Kidney glomerular epithelial cell (primary cell): ENCODE data around the gene PLPPR1.
"Not testable (repeated sequence)": the region's sequence is repeated elsewhere in the genome, so short reads cannot be mapped to it uniquely, and the experiment has no call there.

Experiments used
- DNase-seq: peaks from one replicate; lab custom pipeline; 2025; lab: John Stamatoyannopoulos, UW

Gene PLPPR1

DNA sequence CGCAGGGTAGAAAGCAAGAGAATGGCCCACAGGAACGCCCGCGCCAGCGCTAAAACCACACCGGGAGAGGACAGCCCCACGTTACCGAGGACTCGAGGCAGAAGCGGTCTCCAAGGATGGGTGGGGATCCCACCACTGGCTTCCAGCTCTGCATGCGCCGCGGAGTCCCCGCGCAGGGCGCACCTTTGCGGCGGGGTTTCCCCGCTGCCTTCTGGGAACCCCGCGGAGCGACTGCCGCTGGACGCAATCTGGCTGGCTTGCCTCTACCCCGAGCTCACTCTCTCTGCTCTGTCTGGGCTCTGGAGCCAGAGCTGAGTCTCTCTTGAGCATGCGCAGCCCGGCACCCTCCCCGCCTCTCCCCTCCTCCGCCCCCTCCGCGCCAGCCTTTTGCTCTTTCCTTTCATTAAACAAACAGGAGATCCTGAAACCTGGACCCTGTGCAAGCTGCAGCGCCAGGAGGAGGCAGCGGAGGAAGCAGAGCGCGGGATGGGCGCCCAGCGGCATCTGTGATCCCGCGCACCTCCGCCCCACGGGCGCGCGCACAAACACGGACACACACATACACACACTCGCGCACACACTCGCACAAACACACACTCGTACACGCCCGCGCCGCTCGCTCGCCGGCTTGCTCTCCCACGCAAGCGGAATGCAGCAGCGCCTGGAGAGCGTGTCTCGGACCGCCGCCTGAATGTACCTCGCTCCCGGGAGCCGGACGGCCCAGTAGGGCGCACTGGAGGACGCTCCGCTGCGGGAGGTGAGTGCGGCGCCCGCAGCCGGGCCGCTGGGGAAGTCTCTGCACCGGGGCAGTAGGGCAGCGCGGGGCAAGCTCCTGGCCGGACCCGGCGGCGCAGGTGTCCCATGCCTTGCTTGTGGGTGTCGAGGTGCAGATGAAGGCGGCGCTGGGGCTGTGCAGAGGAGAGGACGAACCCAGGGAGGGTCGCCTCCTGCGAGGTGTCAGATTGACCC lies at the start of gene PLPPR1:
PLPPR1 (plus strand) TSS at position 382 of the 969 bp plus-strand sequence.
- peak; percentile 33 for DNase-seq

DNA sequence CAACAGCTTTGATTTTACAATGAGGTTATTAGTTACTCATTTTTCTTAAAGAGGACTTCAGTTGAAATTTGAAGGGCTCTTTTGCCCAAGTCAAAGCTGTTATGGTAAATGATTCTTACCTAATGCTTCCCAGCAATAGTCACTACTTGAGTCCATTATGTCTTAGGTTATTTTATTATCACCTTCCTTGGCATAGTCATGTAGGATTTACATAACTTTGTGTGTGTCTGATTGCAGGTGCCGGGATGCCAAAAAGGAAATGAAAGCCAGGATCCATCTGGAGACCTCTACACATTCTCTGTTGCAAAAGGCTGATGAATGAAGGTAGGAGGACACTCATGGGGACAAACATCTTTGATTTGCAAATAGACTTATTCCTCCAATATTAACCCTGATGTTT lies 38.8 kb upstream of the PLPPR1 start:
- no peak for DNase-seq

DNA sequence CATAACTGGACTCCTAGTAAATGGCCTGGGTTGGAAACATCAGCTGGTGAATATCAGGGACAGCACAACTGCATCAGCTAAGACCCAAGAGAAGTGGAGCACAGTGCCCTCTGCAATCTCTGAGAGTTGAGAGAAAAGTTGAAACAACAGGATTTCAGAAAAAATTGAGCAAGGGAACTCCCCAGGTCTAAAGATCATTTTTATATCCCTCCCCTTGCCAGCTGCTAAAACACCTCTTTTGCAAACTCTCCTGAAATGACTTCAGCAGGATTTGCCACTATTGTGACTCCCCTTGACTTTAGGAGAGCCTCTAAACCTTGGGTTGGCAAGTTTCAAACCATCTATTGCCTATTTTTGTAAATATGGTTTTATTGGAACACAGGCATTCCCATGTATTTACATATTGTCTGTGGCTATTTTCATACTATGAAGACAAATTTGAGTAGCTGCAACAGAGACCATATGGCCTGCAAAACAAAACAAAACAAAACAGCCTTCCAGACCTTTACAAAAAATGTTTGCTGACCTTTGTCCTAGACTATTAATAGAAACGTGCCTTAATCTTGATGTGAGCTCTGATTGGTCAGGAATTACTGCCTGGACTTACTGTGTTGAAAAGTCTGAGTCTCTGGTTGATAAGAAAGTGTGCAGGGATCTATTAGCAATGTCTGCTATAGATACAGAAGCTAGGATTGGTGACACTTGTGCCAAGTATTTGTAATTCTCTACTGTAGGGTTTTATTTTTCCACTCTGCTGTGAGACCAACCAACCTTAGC lies 37.7 kb upstream of the PLPPR1 start:
- no peak for DNase-seq

DNA sequence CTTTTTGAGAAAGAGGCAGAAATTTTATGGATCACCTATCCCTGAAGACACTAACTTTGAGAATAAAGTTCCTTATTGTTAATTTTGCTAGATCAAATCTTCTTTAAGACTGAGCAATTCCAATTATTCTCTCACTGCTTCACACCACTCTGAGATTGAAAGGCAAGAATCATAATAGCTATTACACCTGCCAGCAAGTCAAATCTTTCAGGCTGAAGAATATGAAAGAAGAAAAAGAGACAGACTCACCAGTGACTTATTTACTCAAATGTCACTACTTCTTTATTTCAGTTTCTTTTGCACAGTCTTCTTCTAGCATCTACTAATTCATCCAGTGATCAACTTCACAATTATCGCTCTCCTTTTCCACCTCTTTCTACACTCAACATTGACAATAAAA lies 35.9 kb upstream of the PLPPR1 start:
- DNase-seq = no peak

DNA sequence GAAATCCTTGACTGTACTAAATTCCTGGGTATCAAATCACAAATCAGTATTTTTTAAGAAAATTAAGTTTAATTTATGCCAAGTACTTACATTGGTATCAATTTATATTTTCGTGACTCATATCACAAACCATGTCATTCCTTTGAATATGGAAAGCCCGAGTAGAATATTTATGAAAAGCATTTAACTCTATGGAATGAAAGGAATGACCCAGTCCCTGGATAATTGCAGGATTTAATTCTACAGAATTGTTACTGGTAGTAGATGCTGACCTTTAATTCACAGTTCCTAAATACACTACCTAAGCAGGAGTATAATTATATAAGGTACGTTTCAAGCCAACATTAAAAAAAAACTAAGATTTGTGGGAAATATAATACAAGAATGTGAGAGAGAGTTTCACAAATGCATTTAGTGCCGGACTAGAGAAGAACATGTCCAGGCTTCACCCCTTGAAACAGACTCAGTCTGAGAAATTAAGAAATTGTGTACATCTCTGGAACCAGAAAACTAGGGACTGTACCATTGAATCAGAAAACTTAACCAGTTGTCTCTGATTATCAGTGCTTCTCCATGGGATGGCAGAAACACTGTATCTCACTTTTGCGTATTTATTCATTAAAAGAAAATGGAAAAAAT lies 28.5 kb upstream of the PLPPR1 start:
- DNase-seq = no peak

DNA sequence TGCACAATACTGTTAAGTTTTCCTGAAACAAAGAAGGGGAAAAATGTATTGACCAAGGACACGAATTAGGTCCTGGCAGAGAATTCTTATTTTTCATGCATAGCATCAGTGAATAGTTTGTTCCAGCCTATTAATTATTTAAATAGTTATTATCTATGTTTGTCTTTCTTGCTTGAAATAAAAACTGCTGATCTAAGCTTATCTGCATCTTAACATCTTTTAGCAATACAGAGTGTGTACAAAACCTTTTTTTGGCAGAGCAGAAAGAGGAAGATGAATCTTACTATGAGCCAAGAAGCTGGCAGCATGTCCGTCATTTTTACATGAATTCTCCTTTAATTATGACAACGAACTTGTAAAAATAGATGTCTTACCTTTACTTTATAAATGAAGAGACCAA lies 23.3 kb upstream of the PLPPR1 start:
- no peak for DNase-seq

DNA sequence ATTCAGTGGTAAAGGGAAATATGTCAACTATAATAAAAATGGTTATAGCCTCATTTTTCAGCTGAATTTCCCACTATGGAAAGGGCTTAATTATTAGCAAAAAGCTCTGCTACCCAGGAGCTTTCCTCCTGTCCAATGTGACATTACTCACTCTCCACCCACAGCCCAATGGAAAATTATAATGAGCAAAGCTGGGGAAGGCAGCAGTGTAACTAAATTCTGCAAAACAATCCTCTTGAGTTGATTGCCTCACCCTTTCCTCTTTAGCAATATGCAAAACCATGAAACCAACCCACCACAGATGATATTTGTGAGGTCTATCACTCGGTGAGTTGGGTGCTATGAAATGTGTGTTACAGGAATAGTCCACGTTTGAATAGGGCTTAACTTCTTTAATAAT lies 14.0 kb upstream of the PLPPR1 start:
- no peak for DNase-seq

DNA sequence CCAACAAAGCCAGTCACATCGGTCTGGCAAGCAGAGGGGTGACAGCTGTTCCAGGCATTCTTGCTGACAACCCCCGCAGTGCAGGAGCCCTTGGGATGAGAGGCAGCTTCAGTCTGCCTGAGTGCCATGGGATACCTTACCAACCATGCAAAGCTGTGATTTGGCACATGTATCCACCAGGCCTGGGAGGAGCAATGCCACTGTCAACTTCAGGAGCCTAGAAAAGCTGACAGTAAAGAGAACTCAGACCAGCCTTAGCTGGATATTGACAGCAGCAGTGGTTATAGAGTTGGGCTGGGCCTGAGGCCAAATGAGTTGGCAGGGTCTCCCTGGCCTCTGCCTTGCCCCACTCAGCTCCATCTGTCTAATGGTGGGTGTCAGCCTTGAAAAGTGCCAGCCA lies 10.1 kb upstream of the PLPPR1 start:
- DNase-seq = no peak

DNA sequence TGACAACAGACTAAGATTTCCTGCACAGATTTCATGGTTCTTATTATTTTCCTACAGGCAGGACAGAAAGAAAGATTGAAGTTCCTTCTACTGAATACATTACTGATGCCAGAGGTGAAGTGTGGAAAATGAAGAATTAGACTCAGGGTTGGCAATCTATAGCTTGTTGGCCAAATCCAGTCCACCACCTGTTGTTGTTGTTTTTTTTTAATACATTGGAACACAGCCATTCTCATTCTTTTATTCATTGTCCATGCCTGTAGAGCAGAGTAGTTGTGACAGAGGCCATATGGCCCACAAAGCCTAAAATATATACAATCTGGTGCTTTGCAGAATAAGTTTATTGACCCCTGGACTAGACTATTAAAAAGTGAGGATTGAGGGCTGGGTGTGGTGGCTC lies 5.8 kb upstream of the PLPPR1 start:
- no peak for DNase-seq

DNA sequence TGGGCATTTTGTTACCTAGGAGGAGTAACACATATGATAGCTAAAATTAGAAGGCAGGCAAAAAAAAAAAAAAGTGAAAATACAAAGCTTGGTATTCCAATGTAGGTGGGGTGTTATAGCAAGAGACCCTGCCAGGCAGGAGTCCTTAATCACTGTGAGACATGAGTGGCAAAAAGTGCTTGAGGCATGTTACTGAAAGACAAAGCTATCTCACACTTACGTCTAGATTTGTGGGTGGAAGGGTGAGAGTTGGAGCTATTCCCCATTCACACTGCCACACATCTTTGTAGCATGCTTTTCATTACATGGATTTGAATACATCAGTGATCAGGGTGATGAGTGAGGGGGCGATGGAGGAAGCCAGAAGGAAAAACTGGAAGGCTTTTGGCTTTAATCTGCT lies 2.6 kb upstream of the PLPPR1 start:
- no peak for DNase-seq

DNA sequence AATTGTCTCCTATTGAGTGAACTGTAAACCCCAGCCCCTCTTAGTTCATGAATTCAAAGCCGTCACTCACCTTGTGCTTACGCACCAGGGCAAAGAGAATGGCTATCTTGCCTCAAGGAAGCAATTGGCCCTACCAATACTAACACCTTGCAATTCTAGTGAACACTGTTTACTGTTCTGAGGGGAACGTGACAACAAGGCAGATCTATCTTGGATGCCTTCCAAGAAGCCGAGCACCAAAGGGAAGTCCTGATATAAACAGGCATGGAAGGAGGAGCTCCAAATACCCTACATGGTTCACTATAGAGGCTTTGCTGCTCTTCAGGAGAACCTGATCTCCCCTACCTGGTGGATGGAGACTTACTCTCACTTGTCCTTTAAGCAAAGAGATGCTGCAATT lies 1.7 kb upstream of the PLPPR1 start:
- DNase-seq = no peak

DNA sequence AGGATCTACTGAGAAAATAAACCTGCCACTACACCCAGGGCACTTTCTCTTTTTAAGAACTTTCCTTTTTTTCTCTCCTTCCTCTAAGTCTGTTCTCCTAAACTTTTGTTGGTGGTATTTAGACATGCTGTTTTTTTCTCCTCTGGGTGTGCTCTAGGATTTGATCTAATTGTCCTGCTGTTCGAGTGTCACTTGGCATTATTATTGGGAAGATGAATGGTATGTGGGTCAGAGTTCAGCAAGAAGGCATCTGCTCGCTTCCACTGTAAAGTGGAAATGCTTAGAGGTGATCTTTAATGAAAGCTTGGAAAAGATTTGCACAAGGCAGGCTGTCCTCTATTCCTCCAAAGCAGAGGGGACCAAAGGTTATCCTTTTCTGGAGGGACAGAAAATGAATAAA lies 1.3 kb upstream of the PLPPR1 start:
- no peak for DNase-seq

DNA sequence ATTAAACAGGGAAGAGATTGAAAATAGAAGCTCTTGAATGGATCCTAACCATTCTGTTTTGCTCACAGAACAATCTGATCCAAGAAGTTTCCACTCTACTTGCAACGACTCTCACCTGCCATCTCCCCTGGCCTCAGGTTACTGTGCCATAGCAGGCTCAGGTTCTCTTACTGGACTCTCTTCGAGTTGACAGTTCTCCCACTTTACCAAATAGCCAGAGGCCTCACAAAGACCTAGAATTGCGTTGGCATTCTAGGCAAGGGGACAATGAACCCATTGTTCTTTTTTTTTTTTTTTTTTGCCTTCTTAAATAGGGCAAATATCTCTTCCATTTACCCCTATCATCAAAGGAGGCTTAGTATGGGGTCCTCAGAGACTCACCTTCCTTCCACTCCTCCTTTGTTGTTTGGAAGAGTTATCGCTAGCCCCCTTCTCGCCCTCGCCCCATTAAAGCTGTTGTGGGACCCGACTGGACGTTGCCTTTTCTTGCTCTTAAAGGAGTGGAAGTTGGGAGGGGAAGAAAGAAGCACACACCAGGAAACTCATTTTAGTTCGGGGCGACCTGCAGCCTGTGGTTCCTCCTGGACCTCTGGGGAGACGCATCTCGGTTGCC lies 688 bp upstream of the PLPPR1 start:
- DNase-seq = no peak

DNA sequence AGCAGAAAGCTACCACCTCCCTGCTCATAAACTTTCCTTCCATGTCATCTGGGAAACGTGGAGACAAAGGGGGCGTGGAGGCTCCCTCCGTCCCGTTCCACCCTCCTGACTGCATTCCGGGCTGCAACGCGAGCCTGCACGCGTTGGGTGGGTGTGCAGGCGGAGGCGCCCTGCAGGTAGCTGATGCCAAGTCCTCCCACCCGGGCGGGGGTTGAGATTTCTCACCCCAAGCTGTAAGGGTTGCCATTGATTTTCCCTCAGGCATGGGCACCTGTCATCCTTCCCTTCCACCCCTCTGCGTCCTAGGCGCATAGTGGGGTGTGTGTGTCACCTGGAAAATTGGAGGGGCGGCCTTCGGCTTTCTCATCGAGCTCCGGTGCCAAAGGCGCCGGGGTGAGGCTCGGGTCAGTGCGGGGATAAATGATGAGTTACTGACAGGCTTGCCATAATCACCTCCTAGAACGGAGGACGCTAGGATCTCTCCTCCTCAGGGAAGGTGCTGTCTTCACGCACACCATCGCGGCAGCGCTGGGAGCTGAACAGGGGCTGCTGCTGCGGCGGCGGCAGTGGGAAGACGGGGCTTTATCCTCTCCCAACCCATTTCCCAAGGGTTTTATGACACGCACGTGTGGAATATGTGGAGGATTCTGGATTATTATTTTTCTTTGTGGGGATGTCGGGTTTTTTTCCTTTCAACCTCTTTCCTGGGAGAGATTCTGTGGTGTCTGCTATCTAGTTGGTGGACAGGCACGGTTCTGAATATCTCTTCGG lies 973 bp downstream of the PLPPR1 start:
- no peak for DNase-seq

DNA sequence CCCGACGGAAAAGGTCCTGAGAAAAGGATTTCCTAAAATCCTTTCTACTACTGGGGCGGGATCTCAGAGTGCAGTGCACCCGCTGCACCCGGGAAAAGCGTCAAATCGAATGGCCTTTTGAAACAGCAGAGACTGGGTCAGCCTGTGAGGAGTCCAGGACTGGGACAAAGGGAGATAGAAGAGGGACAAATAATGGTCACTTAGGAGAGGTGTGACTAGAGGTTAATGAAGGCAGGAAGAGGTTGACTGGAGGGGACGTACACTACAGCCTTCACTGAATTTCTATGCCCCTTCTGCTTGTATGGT lies 1.5 kb downstream of the PLPPR1 start:
- no peak for DNase-seq

DNA sequence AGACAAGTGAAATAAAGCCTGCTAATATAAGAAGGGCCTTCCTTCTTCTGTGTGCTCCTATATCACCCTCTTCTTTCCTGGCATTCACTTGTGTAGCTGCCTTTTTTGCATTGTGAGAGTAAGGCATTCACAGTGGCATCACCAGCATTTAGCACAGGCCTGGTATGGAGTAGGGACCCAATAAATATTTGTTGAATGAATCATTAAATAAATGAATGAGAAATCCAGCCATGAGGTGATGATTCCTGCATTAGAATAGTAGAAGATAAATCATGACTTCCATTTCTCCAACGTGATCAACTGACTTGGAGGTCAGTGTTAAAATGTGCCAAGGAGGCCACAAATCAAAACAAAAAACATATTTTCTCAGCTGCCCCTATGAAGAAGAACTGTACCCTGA lies 3.9 kb downstream of the PLPPR1 start:
- DNase-seq = no peak

DNA sequence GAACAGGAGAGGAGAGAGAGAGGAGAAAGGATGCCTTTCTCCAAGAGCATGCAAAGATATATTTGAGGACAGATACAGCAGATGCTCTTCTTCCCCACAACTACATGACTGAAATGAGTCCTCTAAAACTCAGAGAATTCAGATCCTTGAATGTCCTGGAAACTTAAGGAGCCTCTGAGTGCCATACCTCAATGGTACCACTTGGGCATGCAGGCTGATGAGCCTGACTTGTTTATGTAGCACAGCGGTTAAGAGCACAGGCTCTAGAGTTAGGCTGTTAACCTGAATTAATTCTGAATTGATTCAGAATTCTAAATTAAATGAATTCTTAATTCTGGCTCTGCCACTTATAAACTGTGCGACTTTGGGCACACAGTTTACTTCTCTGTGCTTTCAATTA lies 5.7 kb downstream of the PLPPR1 start:
- DNase-seq = no peak

DNA sequence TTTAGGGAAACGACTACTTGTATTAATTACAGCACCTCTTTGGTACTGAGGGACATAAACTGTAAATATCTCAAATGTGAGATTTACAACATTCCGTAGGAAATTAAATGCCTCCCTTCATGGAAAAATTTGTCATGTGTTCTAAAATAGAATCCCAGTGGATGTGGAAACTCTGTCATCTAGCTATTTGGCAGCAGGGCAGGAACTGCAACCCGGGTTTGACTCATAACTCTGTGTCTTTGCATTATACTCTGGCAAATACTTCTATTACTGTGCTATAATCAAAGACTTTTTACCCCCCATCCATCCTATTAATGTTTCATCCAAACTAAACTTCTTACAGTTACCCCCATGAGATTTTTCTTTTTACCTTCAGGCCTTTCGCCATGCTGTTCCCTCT lies 6.6 kb downstream of the PLPPR1 start:
- no peak for DNase-seq

DNA sequence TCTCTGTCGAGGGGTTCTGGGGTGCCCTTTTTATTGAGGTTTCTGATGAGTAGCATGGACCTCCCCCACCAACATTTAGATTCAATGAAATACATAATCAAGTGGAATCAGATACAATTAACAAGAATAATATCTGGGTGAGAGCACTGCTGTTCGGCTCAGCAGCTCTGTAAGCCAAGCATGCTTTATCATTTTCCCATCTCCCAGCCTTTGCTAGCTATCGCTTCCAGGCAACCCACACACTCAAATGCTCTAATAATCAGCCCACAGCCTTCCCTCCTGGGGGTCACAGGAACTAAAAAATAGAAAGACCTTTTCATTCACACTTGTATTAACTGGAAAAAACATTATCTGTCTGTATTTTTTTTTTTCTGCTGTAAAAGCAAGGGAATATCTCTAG lies 8.9 kb downstream of the PLPPR1 start:
- no peak for DNase-seq

DNA sequence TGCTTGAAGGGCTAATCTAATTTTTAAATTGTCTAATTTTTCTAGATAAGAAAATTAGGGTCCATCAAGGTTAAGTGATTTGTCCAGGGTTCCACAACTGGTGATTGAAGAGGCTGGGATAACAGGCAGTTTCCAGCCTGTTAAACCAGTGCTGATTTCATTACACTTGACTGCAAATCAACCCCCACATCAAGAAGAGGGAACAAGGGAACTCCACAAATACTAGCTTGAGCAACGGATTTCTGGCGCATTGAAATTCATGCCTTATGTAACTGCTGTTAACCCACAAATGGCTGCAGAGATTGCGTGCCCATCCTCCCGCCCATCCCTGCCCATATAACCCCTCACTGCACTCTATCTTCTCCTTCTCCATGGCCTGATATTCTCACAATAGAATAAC lies 10.0 kb downstream of the PLPPR1 start:
- DNase-seq = no peak

DNA sequence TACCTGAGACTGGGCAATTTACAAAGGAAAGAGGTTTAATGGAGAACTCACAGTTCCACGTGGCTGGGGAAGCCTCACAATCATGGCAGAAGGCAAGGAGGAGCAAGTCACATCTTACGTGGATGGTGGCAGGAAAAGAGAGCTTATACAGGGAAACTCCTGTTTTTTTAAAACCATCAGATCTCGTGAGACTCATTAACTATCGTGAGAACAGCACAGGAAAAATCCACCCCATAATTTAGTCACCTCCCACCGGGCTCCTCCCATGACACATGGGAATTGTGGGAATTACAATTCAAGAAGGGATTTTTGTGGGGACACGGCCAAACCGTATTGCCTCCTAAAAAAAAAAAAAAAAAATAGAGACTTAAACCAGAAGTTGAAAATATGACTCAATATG lies 11.1 kb downstream of the PLPPR1 start:
- DNase-seq = not testable (repeated sequence)
